Gastroesophageal sphincter (tissue), 3 donors: ENCODE measurements around the gene CD248.

Experiments
- CTCF ChIP-seq, 4 experiments: fragments of 200-600 bp in 2 of 4; fragments of 450-650 bp in 2 of 4; sonication (generic) in 1 of 4; IDR thresholded peaks; one replicate each; pipeline ENCODE4 v1.5.1; 2017 to 2019; ENCODE audit warnings: antibody characterized with exemption in 4 of 4, mild to moderate bottlenecking in 2 of 4, moderate library complexity in 2 of 4
- EP300 ChIP-seq: sonication (generic); formaldehyde crosslinking; IDR thresholded peaks from one replicate; pipeline ENCODE4 v1.6.1; 2017; ENCODE audit warnings: antibody characterized with exemption, mild to moderate bottlenecking
- POLR2A ChIP-seq, 2 donors: fragments of 450-650 bp; IDR thresholded peaks; one replicate each; pipeline ENCODE4 v1.6.1; 2017; ENCODE audit warnings: antibody characterized with exemption in 2 of 2, mild to moderate bottlenecking in 2 of 2, moderate library complexity in 1 of 2
- POLR2AphosphoS5 ChIP-seq: sonication (generic); formaldehyde crosslinking; IDR thresholded peaks from one replicate; pipeline ENCODE4 v1.6.1; 2017; ENCODE audit warnings: antibody characterized with exemption

GRCh38 chr11:66286699-66287098 is 30.1 kb downstream of the CD248 start:
- TF ChIP-seq CTCF (IDR thresholded peaks at IDR 0.05) (no peak), POLR2A (IDR thresholded peaks at IDR 0.05) (no peak), POLR2AphosphoS5 (no peak), EP300 (no peak)
